ENCODE results near the gene ZFYVE27.

The ZFYVE27 gene

DNA sequence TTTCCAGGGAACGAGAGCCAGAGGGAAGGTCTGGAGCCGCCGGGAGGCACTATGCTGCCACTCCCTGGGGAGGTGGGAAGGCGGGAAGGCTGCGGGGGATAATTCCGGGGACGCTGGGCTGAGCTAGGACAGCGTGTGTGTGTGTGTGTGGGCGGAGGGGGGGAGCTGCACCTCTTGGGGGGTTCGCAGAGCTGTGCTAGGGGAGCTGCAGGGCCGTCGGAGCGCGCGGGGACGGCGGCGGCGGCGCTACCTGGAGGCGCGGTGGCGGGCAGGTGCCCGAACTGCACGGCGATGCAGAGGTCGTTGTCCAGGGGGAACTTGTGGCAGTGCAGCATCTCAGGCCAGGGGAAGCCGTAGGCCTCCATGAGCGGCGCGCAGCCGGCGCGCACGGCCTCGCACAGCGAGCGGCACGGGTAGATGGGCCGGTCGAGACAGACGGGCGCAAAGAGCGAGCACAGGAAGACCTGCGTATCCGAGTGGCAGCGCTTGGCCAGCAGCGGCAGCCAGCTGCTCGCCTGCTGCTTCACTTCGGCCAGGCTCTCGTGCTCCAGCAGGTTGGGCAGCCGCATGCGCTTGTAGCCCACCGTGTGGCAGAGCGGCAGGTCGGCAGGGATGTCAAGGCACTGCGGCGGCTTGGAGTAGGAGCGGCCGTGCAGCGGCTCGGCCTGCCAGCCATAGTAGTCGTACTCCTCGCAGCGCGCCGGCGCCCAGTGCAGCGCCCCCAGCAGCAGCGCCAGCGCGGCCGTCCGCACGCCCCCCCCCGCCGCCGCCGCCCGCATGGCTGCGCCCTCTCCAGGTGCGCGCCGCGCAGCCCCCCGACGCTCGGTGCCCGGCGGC, 34.3 kb downstream of the ZFYVE27 start:
- no peak for DNase-seq (ENCODE audit: low spot score)

DNA sequence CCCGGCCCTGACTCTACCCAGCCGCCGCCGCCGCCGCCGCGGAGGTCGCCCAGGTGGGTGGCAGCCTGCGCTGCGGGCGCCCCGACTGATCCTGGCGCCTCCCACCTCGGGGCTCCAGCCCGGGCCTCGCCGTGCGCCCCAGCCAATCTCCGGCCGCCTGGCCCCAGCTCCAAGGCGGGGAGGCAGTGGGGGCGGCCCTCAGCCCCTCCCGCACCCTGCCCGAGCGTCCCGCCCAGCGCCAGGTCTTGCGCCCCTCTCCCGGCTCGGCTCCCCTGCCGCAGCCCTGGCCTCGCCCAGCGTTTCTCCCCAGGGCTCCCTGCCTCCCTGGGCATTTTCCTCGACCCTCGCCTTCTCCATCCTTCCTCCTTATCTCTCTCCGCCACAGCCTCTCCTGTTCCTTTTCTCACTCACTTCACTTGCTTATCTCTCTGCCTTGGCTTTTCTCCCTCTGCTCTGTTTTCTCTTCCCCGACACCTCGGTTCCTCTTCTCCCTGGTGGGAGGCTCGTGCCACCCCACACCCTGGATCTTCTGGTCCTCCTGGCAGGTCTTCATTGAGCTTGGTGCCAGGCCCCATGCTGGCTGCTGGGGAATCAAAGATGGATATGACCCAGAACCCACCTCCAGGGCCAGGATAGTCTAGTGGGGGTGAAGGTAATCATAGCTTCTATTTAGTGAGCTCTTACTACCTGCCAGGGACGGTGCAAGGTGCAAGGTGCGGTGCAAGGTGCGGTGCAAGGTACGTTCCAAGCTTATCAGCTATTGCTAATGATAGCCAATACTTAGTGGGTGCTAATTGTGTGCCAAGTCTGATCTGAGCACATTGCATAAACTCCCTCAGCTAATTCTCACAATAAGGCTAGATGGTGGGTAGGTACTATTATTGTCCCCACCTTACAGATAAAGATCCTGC, 35.2 kb downstream of the ZFYVE27 start, which contains the start of gene SFRP5:
Gene SFRP5 (minus strand): TSS at position 87 of the 911 bp plus-strand sequence. CDS start 166 bp downstream, outside the sequence.
- no peak for DNase-seq (ENCODE audit: low spot score)

DNA sequence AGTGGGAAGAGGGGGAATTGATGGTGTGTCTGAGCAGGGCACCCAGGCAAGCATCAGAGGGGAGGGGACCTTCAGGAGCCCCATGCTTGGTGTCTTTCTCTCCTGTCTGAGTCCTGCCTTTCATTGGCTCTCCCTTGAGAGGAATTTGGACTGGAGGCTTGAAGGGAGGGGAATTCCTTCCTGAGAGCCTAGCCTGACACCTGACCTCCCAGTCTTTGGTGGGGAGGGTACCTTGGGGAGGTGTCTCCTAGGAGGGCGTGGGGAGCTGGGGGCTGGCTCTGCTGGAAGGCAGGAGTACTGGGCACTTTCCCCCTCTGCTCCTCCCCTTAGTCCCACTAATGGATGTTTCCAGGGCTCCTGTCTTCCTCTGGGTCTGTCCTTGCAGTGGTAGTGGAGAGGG, 36.2 kb downstream of the ZFYVE27 start:
- DNase-seq (ENCODE audit: low spot score): no peak

DNA sequence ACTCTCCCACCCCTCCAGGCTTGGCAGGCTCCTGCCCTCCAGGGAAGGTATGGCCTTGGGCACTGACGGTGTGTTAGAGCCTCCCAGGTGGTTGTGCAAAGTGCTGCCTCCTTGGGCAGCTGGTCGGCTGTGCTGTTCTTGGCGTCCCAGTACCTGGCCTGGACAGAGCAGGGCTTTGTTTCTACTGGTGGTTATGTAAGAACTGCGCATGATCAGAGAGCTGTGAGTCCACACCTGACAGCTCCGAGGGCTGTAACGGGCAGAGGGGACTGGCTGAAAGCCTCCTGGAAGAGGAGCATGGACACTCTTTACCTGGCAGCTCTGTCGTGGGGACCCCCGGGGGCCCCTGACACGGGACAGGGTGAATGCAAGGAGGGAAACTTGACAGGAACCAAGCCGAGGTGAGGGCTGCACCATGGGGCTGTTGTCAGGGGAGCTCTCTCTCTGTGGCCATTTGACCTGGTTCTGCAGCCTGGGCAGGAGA, 37.9 kb downstream of the ZFYVE27 start:
- DNase-seq (ENCODE audit: low spot score): no peak

DNA sequence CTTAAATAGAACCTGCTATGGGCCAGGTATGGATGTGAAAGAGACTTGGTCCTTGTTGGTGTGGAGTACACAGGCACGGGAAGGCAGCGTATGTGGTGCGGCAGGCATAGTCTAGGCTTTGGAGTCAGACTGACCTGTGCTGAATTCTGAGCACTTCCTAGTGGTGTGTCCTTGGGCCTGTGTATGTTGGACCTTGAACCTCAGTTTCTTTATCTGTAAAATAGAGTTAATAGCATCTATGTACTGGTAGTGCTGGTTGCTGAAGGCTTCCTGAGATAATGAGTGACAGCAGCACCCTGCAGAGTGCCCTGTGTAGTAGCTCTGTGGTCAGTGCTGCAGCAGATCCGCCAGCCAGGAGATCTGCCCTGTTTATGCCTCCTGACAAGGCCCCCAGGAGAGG, 40.2 kb downstream of the ZFYVE27 start:
- DNase-seq (ENCODE audit: low spot score): no peak

DNA sequence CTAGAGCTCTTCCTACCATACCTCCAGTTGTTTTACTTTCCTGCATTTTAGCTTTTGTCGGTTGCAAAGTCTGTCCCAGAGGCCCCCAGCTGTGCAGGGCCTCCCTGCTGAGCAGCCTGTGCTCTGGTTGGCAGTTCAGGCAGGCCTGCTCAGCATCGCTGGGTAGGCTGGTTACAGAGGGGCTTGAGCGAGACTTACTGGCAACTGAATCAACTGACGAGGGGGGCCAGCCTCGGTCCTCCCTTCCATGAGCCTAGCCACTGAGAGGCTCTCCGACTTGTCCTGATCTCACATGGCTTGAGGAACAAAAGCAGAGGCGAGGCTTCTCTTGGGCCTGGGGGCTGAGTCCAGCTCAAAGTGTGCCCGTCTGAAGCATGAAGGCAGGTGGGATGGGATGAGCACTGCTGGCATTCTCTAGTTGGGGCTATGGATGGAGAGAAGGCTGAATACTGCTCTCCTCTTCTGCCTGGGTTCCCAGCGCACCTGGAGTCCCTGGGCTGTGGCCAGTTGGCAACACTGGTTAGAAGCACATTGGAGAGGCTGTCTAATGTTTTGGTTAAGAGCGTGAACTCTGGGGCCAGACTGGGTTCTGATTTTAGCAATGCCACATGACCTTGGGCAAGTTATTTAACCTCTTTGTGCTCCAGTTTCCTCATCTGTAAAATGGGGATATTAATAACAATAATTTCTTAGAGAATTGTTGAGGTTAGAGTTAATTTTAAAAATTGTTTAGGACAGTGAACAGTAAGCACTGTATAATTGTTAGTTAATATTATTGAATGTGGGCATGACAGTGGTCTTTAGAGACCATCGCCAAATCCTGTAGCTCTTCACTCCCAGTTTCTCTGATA, 41.7 kb downstream of the ZFYVE27 start:
- DNase-seq (ENCODE audit: low spot score): no peak

DNA sequence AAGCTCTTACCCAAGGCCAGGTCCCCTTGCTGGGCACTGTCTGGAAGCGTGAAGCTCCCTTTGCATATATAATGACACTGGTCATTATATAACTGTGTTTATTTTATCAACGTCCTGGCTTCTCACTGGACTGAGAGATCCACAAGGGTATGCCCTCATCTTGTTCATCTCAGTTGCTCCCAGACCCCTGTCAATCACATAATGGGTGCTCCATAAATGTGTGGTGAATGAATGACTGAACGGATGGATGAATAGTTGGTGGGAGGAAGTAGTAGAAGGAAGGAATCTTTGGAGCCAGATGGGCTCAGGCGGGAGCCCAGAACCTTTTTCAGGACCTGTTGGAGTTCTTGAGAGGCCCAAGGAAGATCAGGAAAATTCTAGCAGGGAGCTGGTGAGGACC, 42.6 kb downstream of the ZFYVE27 start:
- DNase-seq (ENCODE audit: low spot score): no peak

DNA sequence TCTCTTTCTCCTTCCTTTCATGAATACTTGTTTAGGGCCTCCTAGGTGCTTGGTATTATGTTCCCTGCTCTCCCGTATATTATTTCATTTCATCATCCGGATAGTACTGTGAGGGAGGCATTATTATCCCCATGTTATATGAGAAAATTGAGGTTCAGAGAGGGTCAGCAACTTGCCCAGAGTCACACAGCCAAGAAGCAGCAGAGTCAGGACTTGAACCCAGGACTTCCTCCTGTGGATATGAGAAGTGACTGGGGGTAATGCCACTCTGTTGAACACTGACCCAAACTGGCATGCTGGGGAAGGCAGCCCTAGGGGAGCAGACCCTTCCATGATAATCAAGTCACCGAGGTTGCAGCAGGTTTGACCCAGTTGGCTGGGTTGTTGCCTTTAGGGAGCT, 43.0 kb downstream of the ZFYVE27 start:
- no peak for DNase-seq (ENCODE audit: low spot score)

DNA sequence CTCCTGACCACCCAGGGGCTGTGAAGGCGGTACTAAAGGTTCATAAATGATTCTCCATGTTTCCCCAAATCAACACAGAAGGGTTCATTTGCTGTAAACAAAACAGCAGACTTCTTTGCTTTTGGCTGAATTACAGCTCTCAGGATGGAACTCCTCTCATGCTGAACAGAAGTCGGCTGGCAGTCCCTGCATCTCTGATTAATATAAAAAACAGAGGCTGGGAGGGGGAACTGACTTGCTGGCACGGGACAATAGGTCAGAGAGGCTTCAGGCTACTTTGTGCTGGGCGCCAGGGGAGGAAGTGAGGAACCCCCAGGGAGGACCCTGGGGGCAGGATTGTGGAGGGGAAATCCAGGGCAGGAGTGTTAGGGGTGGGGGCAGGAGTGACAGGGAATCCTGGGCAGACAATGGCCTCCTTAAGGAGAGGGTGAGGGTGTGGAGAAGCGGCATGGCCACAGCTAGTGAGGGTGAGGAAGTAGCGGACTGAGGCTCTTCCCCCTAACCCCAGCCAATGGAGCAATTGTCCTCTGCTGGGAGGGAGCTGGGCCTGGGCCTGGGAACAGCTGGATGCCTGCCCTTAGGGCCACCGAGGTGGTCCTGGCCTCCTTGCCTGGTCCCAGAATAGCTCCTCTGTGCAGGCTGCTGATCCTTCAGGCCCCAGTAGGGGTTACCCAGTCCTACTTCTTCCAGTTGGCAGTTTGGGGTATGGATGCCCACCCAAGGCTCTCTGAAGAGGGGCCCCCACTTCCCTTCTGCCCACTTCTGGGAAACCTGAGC, 44.1 kb downstream of the ZFYVE27 start:
- DNase-seq (ENCODE audit: low spot score): no peak

DNA sequence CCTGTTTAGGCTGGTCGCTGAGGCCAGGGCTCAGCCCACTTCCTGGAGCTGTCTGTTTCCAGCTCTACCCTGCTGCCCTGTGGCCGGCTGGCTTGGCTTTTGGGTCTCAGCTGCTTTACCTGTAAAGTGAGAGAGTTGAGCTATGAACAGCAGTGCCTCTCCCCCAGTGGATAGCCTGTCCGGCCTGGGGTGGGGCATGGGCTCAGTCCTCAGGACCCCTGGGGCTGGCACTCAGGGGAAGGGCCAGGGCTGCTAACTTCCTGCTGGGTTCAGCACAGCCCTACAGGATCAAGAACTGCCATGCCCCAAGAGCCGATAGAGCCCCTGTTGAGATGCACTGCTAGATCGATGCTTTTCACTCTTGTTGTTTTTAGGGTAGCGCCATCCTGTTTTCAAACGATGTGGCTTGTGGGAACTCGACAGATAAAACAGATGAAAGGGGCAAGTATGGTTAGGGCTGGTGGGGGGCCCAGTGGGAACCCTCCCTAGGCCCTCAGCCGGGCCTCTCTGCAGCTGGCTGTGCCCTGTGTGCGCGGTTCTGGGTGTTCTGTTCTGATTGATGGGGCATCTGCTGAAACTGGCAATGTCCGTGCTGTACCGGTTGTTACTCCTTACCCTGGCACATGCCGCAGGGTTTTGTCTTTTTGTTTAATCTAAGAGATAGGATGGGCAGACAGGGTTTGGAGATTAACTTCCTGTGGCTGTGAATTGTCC, 44.8 kb downstream of the ZFYVE27 start:
- no peak for DNase-seq (ENCODE audit: low spot score)

DNA sequence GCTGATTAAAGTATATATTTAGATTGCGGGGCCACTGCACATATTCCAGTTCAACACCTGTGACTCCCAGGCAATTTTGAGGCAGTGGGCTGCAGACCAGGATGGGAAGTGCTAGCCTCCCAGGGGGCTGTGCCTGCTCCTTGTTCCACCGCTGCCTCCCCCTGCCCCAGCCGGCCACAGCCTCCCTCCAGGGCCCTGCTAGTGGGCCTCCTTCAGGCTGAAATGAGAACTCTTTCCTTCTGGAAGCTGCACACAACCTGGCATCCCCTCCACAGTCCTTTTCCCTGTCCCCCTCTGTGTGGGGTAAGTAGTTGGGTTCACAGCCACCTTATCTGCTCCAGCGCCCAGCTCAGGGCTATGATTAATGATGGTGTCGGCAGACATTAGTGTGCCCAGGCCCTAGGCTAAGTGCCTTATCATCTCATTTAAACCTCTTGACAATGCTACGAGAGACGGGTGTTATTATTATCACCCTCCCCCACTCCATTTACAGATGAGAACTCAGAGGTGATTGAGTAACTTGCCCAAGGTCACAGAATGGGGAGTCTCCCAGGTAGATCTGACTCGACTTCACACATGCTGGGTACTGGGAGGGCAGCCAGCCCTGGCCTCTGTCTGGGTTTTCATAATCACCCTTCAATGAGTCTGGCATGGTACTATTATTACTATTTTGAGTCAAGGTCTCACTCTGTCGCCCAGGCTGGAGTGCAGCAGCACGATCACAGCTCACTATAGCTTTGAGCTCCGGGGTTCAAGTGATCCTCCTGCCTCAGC, 45.7 kb downstream of the ZFYVE27 start:
- no peak for DNase-seq (ENCODE audit: low spot score)

DNA sequence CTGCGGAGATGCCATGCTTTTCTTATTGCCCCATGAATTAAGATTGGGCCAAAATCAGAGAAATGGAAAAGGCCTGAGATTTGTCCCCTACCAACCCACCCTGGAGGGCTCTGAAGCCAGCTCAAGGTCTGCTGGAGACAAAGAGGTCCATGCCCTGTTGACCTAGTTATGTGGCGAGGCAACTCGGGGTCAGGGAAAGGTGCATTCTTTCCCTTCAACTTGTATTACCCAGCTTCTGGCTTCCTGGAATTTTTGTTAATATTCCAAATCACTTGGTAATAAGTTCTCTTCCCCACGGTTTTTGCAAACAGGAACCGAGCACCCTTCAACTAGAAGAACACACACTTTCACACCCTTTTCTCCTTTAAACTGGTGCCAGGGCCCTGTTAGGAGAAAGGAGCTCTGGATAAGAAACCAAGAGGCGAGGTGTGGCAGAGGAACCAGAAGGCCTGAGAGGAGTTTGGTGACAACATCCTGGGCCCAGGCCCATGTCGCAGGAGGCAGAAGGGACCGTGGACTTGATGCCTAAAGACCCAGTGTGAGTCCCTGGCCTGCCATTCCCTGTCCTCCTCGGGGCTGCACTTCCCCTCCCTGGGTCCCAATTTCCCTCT, 47.4 kb downstream of the ZFYVE27 start:
- no peak for DNase-seq (ENCODE audit: low spot score)

DNA sequence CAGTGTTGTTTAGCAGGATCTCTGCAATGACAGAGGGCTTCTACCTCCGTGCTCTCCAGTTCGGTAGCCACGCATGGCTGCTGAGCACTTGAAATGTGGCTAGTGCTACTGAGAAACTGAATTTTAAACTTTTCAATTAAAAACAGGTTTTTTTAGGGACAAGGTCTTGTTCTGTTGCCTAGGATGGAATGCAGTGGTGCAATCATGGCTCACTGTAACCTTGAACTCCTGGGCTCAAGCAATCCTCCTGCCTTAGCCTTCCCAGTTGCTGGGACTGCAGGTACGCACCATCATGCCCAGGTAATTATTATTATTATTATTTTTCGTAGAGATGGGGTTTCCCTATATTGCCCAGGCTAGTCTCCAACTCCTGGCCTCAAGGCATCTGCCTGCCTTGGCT, 48.3 kb downstream of the ZFYVE27 start:
- DNase-seq (ENCODE audit: low spot score): no peak

DNA sequence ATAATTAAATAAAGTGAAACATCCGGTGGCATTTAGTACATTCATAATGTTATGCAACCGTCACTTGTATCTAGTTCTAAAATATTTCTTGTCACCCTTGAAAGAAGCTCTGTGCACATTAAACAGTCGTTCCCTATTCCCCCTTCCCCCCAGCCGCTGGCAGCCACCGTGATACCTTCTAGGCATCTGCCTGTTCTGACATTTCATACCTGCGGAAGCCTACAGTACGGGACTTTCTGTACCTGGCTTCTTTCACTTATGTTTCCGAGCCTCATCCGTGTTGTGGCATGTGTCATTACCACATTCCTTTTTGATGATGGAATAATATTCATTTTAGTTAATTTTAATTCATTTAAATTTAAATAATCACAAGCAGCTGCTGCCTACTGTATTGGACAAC, 48.8 kb downstream of the ZFYVE27 start:
- no peak for DNase-seq (ENCODE audit: low spot score)

DNA sequence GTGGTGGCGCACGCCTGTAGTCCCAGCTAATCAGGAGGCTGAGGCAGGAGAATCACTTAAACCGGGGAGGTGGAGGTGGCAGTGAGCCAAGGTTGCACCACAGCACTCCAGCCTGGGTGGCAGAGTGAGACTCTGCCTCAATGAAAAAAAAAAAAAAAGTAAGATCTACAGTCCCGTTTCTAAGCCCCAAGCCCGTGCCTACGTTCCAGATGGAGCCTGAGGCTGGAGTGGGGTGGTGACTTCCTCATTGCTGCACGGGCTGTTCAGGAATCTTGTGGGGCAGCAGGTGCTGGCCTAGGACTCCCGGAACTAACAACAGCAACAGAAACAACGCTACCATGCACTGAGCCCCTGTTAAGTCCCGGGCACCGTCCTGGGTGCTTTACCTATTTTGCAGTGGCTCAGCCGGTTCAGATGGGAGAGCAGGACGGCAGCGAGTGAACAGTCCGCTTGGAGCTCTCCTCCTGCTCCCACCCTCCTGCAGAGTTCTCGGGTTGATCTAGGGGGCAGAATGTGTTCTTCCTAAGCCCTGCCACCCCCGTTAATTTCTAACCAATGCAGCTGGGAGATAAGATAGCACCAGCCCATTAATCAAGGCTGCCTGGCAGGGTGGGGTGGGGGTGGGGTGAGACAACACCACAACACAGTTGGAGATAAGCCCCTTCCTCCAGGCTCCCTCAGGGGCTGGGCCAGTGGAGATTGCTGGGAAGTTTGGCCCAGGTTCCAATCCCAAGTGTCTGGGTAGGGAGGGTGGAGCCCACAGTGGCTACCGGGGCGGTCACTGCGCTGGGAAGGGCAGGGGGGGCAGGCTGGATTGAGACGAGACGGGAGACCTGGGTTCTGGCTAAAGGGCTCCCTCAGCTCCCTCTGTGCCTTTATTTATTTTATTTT, 51.9 kb downstream of the ZFYVE27 start:
- DNase-seq (ENCODE audit: low spot score): no peak

DNA sequence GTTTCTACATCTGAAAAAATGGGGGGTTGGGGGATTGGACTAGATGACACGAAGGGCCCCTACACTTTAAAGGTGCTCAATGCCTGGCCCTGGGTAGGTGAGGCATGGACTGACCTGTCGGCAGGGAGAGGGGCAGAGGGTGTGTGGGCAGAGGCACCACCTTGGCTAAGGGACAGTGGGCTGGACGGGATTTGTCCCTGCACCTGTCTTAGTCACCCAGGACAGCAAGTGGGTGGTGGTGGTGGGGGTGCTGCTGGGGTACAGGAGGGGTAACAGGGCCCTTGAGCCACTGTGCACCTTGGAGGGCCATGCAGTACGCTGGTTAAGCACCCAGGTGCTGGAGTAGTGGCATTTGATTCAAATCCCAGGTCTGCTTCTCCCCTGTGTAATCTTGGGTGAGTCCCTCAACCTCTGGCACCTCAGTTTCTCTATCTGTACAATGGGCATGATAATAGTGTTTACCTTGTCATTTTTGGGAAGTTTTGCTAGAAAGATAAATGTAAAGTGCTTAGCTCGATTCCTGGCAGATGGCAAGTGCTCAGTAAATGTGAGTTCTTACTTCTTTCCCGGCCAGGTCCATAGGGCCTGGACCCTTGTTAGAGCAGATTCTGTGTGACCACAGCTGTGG, 53.0 kb downstream of the ZFYVE27 start:
- no peak for DNase-seq (ENCODE audit: low spot score)

DNA sequence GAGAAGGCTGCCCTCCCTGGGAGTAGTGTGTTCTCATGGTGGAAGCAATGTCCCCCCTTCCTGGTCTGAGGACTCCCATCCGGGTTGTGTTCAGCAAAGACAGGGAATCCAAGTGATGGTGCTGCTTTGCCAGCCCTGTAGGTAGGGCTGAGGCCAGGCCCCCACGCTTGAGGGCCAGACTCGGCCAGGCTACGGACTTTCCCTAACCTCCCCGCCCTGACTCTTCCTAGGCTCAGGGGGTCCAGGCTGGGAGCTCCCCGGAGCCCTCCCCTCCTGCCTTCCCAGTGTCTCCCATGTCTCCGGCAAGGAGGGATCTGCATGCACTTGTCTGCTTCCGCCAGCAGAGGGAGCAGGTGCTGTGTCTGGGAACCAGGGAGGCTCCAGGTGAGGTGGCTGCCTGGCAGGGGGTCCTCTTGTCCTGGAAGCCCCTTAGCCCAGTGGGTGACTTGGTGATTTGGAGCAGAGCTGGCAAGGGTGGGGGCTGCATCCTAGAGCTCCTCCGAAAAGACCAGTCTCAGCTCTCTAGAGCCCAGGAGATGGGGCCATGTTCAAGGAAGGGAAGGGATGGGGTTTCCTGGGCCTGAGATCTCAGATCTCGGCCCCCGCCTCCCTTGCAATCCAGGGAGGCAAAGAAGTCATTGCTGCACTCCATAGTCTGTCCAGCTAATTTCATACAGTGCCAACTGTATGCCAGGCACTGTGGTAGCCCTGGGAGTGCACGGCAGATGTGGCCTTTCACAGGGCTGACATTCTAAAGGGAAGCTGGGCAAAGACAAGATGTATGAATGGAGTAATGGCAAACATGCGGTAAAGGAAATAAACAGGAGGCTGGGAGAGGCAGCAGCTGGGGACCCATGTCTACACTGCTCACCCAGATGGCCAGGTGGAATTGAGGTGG, 55.1 kb downstream of the ZFYVE27 start:
- DNase-seq (ENCODE audit: low spot score): no peak
